PC-9 (cell line): ENCODE results near the gene IRAG1.

Experiments
- EZH2 ChIP-seq: fragments of 200-600 bp; sonication (generic); IDR thresholded peaks from 2 replicates; pipeline ENCODE4 v1.8.0; 2017; ENCODE audit warnings: antibody characterized with exemption, low read depth
- TF ChIP-seq, protein P1 (sequence below): fragments of 200-600 bp; sonication (generic); conservative IDR thresholded peaks from 2 replicates; pipeline ENCODE4 v1.6.1; 2017; ENCODE audit warnings: mixed run types, antibody characterized with exemption, mild to moderate bottlenecking, moderate library complexity

DNA sequence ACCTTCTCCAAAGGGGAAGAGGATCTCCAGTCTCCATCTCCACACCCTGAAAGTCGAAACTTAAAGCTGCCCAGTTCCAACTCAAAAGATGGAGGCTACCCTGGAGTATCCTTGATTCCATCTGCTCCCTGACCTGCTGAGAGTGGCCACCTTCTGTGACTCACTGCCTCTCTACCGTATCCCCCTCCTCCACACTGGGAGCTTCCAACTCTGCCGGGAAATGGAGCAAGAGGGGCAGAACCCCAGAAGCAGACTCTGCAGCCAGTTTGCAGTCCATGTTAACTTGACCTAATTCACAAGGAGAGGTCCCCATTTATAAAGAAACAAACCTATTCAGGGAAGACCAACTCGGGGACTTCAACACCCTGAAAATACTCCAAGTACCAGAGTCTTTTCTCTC is 22.0 kb upstream of the IRAG1 start:
- TF ChIP-seq, protein P1, sequence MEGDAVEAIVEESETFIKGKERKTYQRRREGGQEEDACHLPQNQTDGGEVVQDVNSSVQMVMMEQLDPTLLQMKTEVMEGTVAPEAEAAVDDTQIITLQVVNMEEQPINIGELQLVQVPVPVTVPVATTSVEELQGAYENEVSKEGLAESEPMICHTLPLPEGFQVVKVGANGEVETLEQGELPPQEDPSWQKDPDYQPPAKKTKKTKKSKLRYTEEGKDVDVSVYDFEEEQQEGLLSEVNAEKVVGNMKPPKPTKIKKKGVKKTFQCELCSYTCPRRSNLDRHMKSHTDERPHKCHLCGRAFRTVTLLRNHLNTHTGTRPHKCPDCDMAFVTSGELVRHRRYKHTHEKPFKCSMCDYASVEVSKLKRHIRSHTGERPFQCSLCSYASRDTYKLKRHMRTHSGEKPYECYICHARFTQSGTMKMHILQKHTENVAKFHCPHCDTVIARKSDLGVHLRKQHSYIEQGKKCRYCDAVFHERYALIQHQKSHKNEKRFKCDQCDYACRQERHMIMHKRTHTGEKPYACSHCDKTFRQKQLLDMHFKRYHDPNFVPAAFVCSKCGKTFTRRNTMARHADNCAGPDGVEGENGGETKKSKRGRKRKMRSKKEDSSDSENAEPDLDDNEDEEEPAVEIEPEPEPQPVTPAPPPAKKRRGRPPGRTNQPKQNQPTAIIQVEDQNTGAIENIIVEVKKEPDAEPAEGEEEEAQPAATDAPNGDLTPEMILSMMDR = no peak
- no peak for TF ChIP-seq EZH2
